ENCODE measurements around the gene SMPDL3A.

SMPDL3A gene

GRCh38 chr6:122778302-122778701 lies 10.8 kb upstream of the SMPDL3A start:
- no peak for DNase-seq (ENCODE audit: low read depth in 2 of 2)

- DNase-seq (ENCODE audit: low read depth in 2 of 2): no peak
Measured at GRCh38 chr6:122778985-122779661, 9.9 kb upstream of the SMPDL3A start.

- no peak for DNase-seq (ENCODE audit: low read depth in 2 of 2)
Measured at GRCh38 chr6:122779667-122780066, 9.4 kb upstream of the SMPDL3A start, which contains the start of gene FABP7. FABP7 (plus strand) TSS chr6:122779716; CDS start chr6:122779795, 79 bp downstream.

GRCh38 chr6:122780114-122780513 lies 8.9 kb upstream of the SMPDL3A start:
- DNase-seq (ENCODE audit: low read depth in 2 of 2): no peak

- DNase-seq (ENCODE audit: low read depth in 2 of 2): no peak
Measured at GRCh38 chr6:122781716-122782115, 7.3 kb upstream of the SMPDL3A start.

DNA sequence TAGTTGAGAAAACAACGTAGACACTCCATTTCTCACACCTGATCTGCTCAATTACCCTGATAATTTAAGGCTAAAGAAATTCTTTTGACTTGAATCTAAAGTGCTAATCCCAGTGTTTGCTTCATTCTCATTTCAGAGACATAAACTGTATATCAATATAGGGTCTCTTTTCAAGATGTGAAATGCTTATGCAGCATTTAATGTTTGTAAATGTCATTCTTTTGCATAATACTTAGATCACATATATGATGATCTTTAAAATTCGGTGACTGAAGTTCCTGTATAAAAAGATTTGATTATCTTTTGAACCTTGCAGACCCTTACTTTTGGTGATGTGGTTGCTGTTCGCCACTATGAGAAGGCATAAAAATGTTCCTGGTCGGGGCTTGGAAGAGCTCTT lies 5.7 kb upstream of the SMPDL3A start:
- no peak for DNase-seq (ENCODE audit: low read depth in 2 of 2)

- no peak for DNase-seq (ENCODE audit: low read depth in 2 of 2)
Measured at GRCh38 chr6:122785891-122786290, 3.2 kb upstream of the SMPDL3A start.

GRCh38 chr6:122787721-122788120 lies 1.3 kb upstream of the SMPDL3A start:
- DNase-seq (ENCODE audit: low read depth in 2 of 2): no peak

GRCh38 chr6:122788208-122788607 lies 850 bp upstream of the SMPDL3A start:
- DNase-seq (ENCODE audit: low read depth in 2 of 2): no peak

- no peak for DNase-seq (ENCODE audit: low read depth in 2 of 2)
Measured at GRCh38 chr6:122788663-122789181, 336 bp upstream of the SMPDL3A start.

- no peak for DNase-seq (ENCODE audit: low read depth in 2 of 2)
Measured at GRCh38 chr6:122790028-122790422, 967 bp downstream of the SMPDL3A start.

DNA sequence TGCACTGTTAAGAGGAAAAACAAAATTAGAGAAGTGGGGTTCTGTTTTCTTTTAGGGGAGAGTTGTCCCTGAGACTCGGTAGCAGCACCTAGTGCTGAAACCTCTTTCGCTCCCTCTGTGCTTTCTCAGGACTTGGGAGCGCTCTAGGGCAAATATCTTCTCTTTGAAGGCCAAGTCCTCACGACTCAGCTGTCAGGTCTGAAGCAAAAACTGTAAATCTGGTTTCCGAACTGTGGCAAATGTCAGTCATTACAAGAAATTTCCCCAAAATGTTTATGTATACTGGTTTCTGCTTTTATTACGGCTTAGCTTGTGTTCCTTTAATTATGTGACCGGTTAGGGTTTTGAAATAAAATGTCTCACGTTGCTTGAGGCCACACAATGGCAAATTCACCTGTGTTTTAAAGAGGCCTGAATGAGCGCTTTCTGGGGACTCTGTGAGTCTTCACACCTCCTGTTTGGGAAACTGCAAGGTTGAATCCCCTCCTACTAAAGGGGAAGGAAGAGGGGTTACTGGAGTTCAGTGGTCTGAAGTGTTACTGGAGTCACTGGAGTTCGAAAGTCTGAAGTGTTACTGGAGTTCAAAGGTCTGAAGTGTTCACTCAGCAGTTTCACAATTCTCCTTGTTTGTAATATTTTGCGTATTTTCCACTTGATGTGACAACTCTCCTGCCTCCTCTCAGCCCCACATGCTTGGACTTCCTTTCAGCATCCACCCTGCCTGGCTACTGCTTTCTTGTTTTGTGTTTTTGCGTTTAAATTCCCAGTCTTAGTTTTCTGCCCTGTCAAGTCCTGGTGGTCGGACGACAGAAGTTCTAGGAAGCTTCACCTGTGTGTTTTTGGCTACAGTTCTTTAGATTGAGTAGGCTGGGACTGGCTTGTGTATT lies 1.6 kb downstream of the SMPDL3A start:
- no peak for DNase-seq (ENCODE audit: low read depth in 2 of 2)

GRCh38 chr6:122791310-122791679 lies 2.2 kb downstream of the SMPDL3A start:
- DNase-seq (ENCODE audit: low read depth in 2 of 2): no peak

- no peak for DNase-seq (ENCODE audit: low read depth in 2 of 2)
Measured at GRCh38 chr6:122792766-122793165, 3.7 kb downstream of the SMPDL3A start.

GRCh38 chr6:122797537-122797936 lies 8.5 kb downstream of the SMPDL3A start:
- no peak for DNase-seq (ENCODE audit: low read depth in 2 of 2)

GRCh38 chr6:122798099-122798641 lies 9.1 kb downstream of the SMPDL3A start:
- DNase-seq (ENCODE audit: low read depth in 2 of 2): no peak

DNA sequence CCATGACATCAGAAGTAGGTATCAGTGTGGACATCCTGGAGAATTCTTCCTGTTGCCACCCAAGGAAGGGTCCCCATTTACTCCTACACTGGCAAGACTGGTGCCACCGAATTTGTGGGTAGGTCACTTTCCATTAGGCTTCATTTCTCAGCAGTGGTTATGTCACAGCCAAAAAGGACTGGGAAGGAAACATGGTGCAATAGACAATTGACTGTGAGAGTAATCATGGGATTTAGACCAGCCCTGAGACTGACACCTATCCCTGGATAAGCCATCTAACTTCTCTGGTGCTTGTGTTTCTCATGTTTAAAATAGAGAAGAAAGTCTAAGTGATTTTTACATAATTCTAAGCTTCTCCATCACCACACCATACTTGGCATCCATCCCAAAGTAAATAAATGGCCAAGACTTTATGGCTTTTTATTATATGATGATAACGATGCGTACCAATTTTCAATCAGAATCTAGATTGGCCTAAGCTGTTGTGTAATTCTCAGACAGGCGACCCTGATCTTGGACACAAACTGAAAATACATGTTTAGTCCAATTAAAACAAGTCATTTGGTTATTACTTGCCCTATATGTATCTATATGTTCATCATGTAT lies 10.2 kb downstream of the SMPDL3A start:
- DNase-seq (ENCODE audit: low read depth in 2 of 2): no peak

GRCh38 chr6:122799916-122800686 lies 11.0 kb downstream of the SMPDL3A start:
- DNase-seq (ENCODE audit: low read depth in 2 of 2): no peak

- DNase-seq (ENCODE audit: low read depth in 2 of 2): no peak
Measured at GRCh38 chr6:122800906-122801305, 11.8 kb downstream of the SMPDL3A start.

GRCh38 chr6:122801397-122801796 lies 12.3 kb downstream of the SMPDL3A start:
- DNase-seq (ENCODE audit: low read depth in 2 of 2): no peak

GRCh38 chr6:122803171-122803661 lies 14.2 kb downstream of the SMPDL3A start:
- DNase-seq (ENCODE audit: low read depth in 2 of 2): no peak
